Measurements from ENCODE around the gene TAL1.
A peak's percentile ranks its signal among the peaks of the same experiment; 100 is the strongest.
"Not testable (repeated sequence)": the region's sequence is repeated elsewhere in the genome, so short reads cannot be mapped to it uniquely, and the experiment has no call there.

TAL1 gene

DNA sequence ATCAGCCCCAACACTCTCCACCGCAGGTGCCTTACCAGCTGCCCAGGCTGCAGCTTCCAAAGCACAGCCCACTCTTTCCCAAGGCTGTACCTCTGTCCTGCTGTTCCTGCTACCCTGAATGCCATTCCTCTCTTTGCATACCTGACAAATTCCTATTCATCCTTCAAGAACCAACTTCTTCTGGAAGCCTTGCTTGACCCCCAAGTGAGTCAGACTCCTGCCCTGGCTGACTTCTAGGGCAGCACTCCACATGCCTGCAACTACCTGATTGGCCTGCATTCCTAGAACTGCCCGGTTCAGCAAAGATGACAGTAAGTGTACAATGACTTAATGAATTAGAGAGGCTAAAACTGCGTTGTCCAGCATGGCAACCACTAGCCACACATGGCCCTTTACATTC, 21.4 kb downstream of the TAL1 start:
- no peak for DNase-seq

DNA sequence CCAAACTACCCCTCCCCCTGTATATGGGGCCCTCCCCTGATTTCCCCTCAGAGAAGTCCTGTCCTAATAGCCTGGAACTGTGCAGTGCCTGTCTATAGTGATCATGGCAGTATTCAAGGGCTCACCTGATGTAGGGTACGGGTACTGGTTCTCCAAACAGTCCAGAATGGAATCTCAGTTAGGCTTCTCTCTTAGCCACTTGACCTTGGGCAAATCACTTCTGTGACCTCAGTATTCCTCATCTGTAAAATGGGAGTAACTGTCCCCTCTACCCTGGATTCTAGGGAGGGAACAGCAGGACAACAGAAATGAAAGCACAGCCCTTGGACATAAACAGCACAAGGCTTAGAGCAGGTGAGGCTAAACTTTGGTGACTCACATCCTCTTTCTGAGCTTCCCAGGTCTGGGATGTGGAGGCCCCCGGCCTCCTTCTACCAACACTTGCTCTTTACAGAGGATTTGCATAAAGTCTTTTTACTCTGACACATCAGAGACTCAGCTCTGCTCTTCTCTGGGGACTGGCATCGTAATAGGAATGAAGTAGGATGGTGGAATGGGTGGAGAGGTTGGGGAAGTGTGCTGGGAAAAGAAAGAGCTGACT, 22.2 kb downstream of the TAL1 start:
- no peak for DNase-seq

- no peak for DNase-seq
Observed at GRCh38 chr1:47209091-47209490, 22.9 kb downstream of the TAL1 start.

DNA sequence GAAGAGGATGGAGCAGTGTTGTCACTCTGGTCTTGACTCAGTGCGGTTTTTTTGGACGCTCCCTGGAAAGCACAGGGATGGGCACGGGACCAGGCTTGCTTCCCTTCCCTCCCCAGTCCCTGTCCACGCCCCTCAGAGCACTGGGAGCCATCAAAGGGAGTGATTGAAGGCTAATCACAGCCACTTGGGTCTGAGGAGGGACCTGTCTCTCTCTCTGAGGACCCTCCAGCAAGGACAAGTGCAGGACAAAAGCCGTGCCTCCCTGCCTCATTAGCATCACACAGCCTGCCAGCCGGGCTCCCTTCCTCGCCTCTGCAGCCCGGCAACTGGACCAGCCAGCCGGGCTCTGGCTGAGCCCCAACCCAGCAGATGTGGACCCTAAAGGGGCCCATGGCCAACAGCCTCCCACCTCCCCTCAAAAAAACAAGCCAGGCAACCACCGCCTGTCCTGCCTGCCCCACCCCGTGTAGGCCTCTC, 23.6 kb downstream of the TAL1 start:
- DNase-seq = no peak

DNA sequence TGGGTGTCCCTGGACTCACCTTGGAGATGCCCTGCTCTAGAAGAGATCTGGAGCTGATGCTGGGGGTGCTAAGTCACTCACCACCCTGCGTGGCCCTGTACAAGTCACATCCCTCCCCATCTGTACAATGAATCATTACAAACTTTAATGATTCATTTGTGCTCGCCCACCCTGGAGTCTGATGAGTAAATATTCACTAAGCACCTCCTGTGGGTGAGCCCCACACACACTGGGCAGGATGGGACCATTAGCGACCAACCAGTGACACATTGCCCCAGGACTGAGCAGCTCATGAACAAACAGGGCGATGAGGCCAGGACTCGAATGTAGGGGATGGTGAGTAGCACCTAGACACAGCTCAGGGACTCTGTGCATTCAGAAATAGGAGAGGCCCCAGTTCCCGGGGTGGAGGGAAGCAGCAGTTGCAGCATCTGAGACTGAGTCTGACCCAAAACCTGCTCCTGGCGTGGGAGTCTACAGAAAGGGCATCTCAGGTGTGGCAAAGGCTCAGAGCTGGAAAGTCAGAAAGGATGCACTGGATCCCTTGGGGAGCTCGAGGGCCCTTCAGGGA, 24.1 kb downstream of the TAL1 start:
- DNase-seq = no peak

GRCh38 chr1:47205918-47206317, 26.1 kb downstream of the TAL1 start:
- no peak for DNase-seq

DNA sequence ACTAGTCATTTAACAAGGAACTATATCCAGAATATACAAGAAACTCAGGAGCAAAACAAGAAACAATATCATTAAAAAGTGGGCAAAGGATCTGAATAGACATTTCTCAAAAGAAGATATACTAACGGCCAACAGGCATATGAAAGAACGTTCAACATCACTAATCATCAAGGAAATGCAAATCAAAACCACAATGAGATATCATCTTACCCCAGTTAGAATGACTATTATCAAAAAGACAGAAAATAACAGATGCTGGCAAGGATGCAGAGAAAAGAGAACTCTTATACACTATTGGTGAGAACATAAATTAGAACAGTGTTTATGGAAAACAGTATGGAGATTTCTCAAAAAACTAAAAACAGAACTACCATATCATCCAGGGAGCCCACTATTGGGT, 28.5 kb downstream of the TAL1 start:
- DNase-seq = peak; percentile 58

DNA sequence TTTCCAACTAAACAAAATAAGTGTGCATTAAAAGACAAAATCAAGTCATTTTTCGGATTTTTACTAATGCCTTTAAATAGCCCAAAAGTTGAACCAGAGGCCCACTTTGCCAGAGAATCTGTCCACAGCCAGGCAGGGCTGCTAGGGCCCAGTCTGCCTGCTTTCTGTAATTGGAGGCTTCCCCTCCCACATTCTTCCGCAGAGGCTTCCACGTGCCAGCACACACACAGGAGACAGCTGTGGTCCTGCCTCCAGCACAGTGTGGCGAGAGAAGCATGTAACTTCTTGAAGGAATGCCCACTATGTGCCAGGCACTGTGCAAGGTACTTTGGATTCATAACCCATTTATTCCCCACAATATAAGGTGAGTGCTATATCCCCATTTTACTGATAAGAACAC, 30.8 kb downstream of the TAL1 start:
- DNase-seq = peak; percentile 53

DNA sequence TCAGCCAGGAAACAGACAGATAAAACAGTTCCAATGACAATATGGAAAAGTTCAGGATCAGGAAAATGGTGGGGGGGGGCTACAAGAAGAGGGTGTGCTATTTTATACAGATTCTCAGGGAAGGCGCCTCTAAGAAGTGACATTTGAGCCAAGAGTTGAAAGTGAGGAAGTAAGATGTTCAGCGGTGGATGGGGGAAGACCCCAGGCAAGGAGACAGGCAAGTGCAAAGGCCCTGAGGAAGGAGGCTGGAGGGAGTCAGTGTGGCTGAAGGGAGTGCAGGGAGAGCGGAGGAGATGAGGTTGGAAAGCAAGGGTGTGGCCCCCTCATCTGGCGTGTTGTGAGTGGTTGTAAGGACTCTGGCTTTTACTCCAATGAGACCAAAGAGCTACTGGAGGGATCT, 33.8 kb downstream of the TAL1 start:
- DNase-seq = no peak

DNA sequence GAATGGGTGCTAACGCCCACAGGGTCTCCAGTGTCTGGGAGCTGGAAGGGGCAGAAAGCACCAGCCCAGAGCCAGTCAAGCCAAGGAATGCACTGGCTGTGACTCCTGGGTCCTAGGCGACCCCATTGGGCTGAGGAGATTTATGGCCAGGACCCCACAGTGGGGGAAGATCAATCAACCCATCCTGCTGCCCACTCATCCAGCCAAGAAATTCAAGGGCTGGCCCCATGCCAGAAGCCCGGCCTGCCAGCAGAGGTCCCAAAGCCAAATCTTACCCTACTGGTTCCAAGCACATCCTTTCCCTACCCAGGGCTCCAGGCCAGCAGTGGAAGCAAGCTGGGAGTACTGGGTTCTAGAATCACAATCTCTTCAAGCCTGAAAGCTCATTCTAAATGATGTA, 35.4 kb downstream of the TAL1 start:
- peak; percentile 48 for DNase-seq

DNA sequence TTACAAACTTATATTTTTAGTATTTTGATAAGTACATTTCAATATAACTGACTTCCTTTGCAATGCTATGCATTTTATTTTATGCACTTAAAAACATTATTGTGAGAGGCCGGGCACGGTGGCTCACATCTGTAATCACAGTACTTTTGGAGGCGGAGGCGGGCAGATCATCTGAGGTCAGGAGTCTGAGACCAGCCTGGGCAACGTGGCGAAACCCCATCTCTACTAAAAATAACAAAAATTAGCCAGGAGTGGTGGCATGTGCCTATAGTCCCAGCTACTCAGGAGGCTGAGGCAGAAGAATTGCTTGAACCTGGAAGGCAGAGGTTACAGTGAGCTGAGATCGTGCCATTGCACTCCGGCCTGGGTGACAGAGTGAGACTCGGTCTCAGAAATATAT, 36.0 kb downstream of the TAL1 start:
- not testable (repeated sequence) for DNase-seq

- peak; percentile 47 for DNase-seq
Observed at GRCh38 chr1:47194311-47194710, 37.7 kb downstream of the TAL1 start.

DNA sequence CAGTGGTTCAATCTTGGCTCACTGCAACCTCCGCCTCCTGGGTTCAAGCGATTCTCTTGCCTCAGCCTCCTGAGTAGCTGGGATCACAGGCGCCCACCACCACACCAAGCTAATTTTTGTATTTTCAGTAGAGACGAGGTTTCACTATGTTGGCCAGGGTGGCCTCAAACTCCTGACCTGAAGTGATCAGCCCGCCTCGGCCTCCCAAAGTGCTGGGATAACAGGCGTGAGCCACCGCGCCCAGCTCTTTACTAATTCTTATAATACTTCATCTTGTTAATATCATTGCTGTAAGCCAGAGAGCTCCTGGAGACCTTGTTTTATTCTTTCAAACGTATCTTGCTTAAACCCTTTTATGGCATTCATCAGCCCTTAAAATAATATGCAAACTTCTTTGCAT, 38.5 kb downstream of the TAL1 start:
- DNase-seq = not testable (repeated sequence)

DNA sequence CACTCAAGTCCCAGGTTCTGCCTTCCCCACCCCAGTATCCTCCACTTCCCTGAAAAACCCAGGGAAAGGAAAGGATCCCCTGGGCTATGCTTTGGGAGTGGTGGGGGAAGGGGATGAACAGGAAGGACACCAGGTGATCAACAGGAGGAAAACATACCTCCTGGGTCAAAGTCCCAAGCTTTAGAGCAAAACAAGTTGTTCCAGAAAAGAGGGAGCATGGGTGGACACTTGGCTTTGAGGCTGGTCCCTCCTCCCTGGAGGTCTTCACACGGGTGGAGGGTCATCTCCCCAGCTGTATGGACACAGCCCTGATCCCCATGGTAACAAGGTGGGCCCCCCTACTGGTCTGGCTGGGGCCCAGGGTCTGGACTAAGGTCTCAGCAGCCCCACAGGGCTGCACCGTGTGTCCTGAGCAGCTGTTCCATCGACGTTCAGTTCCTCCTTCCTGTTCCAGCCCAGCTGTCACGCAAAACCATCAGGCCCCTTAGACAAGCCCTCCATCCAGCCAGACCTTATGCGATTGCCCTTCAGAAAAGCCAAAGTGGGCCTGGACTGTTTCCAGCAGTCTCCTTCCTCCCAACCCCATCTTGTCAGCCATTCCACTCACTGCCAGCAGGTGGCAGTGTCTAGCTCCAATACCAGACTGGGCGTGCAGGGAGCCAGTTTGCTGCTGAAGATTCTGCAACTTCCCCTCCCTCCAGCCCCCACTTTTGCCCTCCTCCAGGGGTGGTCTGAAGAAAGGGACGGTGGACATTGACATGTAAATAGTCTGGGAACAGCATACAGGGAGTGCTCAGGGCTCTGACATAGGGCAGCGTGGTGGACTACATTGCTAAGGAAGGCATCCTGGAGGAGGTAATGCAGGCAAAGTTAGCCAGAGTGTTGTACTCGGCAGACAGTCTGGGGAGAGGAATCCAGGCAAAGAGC, 39.3 kb downstream of the TAL1 start:
- DNase-seq = peak; percentile 93

DNA sequence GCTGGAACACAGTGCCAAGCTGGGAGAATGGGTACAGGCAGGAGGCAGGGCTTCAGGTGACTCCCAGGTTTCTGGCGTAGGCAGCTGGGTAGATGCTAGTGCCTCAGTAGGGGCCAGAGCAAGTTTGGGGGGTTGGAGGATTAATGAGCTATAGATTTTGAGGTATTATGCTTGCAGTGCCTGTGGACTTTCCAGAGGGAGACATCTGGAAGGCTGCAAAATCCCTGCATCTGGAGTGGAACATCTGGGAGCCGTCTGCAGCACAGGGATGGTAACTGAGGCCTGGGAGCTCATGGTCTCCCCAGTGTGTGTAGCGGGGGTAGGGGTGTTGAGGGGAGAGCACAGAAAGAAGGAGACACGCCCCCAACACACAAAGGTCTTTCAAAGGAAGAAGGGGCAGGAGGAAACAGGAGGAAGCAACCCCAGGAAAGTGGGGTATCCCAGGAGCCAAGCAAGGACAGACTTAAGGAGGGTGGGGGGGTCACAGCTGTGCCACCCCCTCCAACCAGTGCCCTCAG, 40.0 kb downstream of the TAL1 start:
- DNase-seq = no peak

GRCh38 chr1:47190857-47191256, 41.2 kb downstream of the TAL1 start:
- DNase-seq = no peak

- DNase-seq = no peak
Observed at GRCh38 chr1:47190509-47190855, 41.5 kb downstream of the TAL1 start.

- DNase-seq = no peak
Observed at GRCh38 chr1:47189844-47190508, 42.0 kb downstream of the TAL1 start, which contains the start of gene PDZK1IP1. Gene PDZK1IP1 (minus strand): TSS chr1:47190036. CDS start chr1:47189932, 104 bp downstream.

DNA sequence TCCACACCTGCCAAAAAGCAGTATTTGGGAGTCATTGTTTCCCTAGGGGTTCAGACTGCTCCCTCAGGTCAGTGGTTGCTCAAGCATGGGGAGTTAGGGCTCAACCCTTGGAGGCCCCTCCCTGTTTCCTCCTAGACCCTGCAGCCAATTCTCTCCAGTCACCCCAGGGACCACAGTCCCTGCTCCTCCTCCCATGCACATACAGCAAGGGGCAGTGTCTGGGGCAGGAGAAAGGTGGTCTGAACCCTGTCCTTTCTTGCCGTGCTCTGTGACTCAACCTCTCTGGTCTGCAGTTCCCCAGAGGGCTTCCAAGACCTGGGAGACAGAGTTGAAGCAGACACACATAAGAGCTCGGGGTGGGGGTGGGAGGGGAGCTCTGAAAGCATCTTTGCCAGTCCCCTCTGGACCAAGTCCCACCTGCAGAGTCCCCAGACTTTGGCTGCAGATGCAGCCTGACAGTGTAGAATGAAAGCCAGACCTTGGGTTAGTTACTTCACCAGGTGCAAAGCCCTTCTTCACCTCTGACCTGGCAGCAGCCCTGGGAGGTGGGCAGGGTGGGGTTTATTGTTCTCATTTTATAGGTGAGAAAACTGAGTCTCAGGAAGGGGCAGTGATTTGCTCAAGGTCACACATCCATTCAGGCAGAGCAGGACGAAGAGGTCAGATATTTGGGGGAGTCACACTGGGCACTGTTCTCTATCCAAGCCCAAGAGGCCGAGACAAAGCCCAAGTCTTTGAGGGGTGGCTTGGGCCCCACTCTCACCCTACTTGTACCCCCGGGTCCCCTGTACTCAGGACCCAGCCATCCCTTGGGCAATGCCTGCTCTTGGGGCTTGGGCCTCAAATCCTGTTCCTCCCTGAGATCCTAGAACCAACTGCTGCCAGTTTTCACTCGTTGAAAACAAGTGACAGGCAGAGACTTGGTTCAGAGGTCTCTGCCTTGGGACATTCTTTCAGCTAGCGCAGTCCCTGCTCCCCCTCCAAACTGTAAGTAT, 42.9 kb downstream of the TAL1 start:
- no peak for DNase-seq

DNA sequence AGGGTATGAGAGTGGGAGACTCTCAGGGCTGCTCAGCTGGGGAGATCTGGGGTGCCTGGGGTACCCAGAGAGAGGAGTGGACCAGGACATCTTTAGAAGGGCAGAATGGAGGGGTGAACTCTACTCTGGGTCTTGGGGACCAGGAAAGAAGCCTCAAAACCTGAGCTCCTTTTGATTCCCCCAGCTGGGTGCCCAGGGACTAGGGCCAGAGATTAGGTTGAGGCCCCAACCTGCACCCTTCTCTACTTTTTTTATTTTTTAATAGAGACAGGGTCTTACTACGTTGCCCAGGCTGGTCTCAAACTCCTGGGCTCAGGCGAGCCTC, 44.1 kb downstream of the TAL1 start:
- DNase-seq = no peak

DNA sequence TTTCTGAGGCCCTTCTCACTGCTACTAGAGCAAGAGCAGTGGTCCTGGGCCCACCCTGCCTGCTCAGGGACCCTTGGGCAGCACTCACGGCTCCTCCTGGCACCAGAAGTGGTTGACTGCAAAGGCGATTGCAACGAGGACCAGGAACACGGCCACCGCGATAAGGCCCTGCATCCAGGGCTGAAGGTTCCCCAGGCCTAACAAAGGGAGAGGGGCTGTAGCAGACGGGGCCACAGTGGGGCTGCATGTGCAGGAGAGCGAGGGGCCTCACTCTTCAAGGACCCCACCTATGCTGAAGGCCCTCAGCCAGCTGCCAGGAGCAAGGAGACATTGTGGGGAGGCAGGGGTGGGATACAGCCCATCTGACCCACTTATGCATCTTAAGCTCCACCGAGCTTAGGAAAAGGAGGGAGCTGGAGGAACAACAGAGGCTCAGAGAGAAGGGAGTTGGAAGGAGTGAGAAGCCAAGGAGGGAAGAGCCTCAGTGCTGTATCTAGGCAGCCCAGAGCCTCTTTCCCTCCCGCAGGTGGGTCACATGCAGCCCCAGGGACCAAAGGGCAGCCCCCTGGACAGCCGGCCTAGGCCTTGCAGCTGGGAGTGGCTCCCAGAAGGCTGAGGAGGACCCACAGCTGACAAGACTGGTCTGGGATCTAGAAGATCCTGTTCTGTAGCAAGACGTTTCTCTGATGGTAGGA, 44.6 kb downstream of the TAL1 start:
- no peak for DNase-seq
